ENCODE data around the gene CCDC157. TPM values are rescaled to one million over a fixed set of nuclear protein-coding genes. Genes with fewer than 3 reads are reported as not detected.

Gene CCDC157
- polyA plus RNA-seq, 1 of the 3 experiments (the other 2 are of a cell fraction): 5.8 TPM

DNA sequence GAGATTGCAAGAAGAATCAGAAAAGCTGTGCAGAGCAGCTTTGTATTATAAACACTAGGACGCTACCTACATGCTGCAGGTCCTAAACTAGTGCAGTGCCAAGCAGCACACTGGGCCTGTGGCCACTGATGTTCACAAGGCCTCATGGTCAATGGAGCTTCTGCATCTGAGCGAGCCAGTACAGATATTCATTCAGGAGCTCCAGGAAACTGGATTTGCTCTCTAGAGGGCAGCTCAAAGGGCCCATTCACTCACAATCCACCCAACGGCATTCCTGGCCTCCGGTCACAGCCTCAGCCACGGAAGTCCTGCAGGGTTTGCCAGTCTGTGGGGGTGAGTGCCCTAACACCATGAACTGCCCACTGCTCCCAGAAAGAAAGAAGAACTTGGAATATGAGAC lies 24.3 kb upstream of the CCDC157 start:
- H3K4me1 ChIP-seq (ENCODE audit: control insufficient read depth in 1 of 2, insufficient read depth in 2 of 2, low read depth in 1 of 2, low read length in 1 of 2): 0 out of 4 replicates have a peak, but pooled peaks cover 0 to under 1% of the 10 kb centered on the region in 2 experiments
- 92% methylated on average over 1 of the region's 5 CpGs for WGBS (ENCODE audit: low lambda C conversion rate)
- TF ChIP-seq, protein P1, sequence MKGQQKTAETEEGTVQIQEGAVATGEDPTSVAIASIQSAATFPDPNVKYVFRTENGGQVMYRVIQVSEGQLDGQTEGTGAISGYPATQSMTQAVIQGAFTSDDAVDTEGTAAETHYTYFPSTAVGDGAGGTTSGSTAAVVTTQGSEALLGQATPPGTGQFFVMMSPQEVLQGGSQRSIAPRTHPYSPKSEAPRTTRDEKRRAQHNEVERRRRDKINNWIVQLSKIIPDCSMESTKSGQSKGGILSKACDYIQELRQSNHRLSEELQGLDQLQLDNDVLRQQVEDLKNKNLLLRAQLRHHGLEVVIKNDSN (IDR thresholded peaks at IDR 0.05; ENCODE audit: borderline replicate concordance, low read depth): no peak
- TF ChIP-seq MXI1 (IDR thresholded peaks at IDR 0.05; ENCODE audit: low read depth, low read length) (no peak), RAD21 (IDR thresholded peaks at IDR 0.05; ENCODE audit: low read length) (no peak), EZH2phosphoT487 (IDR thresholded peaks at IDR 0.05; ENCODE audit: borderline replicate concordance, low read depth) (no peak), RXRA (IDR thresholded peaks at IDR 0.05; ENCODE audit: borderline replicate concordance, low read depth) (no peak), TCF12 (IDR thresholded peaks at IDR 0.05) (no peak), GATA2 (CRISPR knock-in tag; IDR thresholded peaks at IDR 0.05) (no peak), JUND (IDR thresholded peaks at IDR 0.05) (no peak), EP300 (IDR thresholded peaks at IDR 0.05; ENCODE audit: borderline replicate concordance in 1 of 2, low read depth in 1 of 2, low read length in 1 of 2) (no peak), FOXM1 (IDR thresholded peaks at IDR 0.05; ENCODE audit: low read depth) (no peak), RFX5 (IDR thresholded peaks at IDR 0.05; ENCODE audit: low read length) (no peak), NRF1 (IDR thresholded peaks at IDR 0.05; ENCODE audit: low read depth, low read length) (no peak), RCOR1 (IDR thresholded peaks at IDR 0.05; ENCODE audit: low read length) (no peak), GABPA (IDR thresholded peaks at IDR 0.05; ENCODE audit: low read depth) (no peak)
- TF ChIP-seq, protein P2, sequence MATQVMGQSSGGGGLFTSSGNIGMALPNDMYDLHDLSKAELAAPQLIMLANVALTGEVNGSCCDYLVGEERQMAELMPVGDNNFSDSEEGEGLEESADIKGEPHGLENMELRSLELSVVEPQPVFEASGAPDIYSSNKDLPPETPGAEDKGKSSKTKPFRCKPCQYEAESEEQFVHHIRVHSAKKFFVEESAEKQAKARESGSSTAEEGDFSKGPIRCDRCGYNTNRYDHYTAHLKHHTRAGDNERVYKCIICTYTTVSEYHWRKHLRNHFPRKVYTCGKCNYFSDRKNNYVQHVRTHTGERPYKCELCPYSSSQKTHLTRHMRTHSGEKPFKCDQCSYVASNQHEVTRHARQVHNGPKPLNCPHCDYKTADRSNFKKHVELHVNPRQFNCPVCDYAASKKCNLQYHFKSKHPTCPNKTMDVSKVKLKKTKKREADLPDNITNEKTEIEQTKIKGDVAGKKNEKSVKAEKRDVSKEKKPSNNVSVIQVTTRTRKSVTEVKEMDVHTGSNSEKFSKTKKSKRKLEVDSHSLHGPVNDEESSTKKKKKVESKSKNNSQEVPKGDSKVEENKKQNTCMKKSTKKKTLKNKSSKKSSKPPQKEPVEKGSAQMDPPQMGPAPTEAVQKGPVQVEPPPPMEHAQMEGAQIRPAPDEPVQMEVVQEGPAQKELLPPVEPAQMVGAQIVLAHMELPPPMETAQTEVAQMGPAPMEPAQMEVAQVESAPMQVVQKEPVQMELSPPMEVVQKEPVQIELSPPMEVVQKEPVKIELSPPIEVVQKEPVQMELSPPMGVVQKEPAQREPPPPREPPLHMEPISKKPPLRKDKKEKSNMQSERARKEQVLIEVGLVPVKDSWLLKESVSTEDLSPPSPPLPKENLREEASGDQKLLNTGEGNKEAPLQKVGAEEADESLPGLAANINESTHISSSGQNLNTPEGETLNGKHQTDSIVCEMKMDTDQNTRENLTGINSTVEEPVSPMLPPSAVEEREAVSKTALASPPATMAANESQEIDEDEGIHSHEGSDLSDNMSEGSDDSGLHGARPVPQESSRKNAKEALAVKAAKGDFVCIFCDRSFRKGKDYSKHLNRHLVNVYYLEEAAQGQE (IDR thresholded peaks at IDR 0.05; ENCODE audit: low read depth, low read length): no peak
- TF ChIP-seq, protein P3, sequence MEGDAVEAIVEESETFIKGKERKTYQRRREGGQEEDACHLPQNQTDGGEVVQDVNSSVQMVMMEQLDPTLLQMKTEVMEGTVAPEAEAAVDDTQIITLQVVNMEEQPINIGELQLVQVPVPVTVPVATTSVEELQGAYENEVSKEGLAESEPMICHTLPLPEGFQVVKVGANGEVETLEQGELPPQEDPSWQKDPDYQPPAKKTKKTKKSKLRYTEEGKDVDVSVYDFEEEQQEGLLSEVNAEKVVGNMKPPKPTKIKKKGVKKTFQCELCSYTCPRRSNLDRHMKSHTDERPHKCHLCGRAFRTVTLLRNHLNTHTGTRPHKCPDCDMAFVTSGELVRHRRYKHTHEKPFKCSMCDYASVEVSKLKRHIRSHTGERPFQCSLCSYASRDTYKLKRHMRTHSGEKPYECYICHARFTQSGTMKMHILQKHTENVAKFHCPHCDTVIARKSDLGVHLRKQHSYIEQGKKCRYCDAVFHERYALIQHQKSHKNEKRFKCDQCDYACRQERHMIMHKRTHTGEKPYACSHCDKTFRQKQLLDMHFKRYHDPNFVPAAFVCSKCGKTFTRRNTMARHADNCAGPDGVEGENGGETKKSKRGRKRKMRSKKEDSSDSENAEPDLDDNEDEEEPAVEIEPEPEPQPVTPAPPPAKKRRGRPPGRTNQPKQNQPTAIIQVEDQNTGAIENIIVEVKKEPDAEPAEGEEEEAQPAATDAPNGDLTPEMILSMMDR (IDR thresholded peaks at IDR 0.05): no peak
- no peaks in the 10 kb centered on the region for H4K20me1 ChIP-seq (ENCODE audit: insufficient read depth)
- H3K79me2 ChIP-seq (ENCODE audit: insufficient read depth): no peaks in the 10 kb centered on the region
- peaks cover 25% of the 10 kb centered on the region for H3F3A ChIP-seq (replicated peaks; ENCODE audit: insufficient read depth)
- H3K9me2 ChIP-seq: no peaks in the 10 kb centered on the region
- CTCF ChIA-PET: interaction anchor here (0.7 to 1.5 kb wide), 3 partner anchors 19 to 55 kb away, joined by 3 to 4 read pairs (median 4); partner anchors contain the start of genes CASTOR1 and RNF215
- no peak overlapping the region for H3K9ac ChIP-seq
- no peak overlapping the region for H3K27ac ChIP-seq (ENCODE audit: low read depth in 2 of 2, low read length in 1 of 2)
- POLR2A ChIA-PET: interaction anchor here (1.1 kb wide), 1 partner anchor 24 kb away, joined by 4 read pairs; the partner anchor contains the start of genes CCDC157 and SF3A1
- H3K4me3 ChIP-seq (ENCODE audit: low read depth in 2 of 2, low read length in 1 of 2): no peak overlapping the region
- H3K4me2 ChIP-seq: no peak overlapping the region
- DNase-seq: no peak
- H2AFZ ChIP-seq (ENCODE audit: low read depth): no peak overlapping the region
- no peaks in the 10 kb centered on the region for H3K9me3 ChIP-seq
- peaks cover 43 to 64% of the 10 kb centered on the region in 2 experiments for H3K36me3 ChIP-seq (replicated peaks in 1 of 2; ENCODE audit: control insufficient read depth in 1 of 2, insufficient read depth in 2 of 2, low read length in 1 of 2)
- H3K27me3 ChIP-seq (ENCODE audit: insufficient read depth): no peaks in the 10 kb centered on the region
